NCI-H1694 (cell line): ENCODE results near the gene CAMKK1.
A peak's percentile ranks its signal among the peaks of the same experiment; 100 is the strongest.

Experiments used
- DNase-seq: peaks from one replicate; lab custom pipeline; 2025; lab: John Stamatoyannopoulos, UW

The CAMKK1 gene

DNA sequence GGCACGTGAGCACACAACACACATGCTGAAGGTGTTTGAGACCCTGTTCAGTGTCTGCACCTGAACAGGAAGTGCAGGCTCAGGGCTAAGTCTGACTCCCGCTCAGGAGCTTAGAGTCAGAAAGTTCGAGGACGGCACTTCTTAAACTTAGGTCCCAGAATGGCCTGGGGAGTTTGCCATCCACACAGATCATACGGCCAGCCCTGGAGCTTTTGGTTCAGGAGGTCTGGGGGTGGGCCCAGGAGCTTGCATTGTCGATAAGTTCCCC lies 4.0 kb upstream of the CAMKK1 start:
- DNase-seq, result no peak

DNA sequence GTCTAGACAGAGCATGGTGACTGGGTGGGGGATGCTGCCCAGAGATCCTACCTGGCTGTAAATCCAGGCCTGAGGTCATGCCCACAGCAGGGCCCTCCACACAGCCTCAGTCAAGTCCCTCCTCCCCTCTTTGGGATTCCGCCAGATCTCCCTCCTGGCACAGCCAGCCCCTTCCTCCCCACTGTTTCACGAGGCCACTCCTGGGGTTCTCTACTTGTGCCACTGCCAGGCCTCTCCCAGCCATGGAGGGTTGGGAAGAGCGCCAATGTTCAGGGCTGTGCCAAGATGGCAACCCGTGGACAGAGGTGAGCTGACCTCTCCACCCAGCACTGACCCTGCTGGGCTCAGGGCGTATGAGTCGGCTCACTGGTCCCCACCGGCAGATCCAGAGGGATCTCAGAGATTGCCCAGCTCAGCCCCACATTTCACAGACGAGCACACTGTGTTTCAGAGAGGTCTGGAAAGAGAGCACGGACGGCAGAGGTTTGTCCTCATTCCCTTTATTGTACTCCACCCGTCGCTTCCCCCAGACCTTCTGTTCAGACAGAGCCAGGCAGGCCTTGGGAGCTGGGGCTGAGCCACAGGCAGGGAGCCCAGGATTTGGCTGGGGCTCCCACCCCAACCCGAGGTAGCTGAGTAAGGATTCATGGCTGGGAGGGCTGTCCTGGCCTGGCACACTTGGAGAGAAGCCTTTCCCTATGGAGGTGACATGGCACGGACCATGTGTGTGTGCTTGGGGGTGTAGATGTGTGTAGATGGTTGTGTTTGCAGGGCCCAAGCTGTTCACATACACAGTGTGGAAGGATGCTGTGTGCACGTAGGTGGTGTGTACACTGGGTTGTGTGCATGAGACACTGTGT lies 3.5 kb upstream of the CAMKK1 start:
- DNase-seq, result peak; percentile 26

GRCh38 chr17:3895354-3895753 lies 2.5 kb upstream of the CAMKK1 start:
- no peak for DNase-seq

DNA sequence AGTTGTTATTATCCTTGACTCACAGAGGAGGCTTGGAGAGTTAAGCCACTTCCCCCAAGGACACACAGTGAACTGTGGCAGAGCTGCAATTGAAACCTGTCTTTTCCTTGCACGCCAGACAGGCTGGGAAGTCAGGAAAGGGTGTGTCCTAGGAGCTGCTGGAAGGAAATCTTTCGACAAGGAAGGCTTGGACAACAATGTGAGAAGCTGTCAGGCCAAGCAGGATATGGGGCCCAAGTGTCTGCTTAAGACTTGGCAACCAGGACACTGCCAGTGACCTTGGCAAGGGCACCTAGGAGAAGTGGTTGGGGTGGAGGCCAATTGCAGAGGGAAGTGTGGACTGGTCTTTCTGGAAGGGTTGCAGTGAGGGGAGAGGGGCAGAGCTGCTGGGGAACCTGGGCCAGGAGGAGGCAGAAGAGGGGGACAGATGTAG lies 2.1 kb upstream of the CAMKK1 start:
- no peak for DNase-seq

DNA sequence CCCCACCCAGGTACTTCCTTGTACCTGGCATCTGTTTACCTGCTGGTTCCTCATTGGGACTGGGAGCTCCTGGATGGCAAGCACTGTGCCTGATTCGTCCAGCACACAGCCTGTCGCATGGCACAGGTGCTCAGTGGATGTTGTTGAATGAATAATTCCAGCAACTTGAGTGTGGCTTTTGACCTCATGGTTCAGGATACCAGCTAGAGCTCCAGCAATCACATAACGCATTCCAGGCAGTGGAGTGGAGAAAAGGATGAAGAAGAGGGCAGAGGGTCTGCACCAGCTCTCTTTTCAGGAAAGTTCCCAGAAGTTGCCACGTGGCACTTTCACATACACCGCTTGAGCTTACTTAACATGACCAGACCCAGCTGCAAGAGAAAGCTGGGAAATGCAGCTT lies 1.3 kb upstream of the CAMKK1 start:
- DNase-seq, result no peak

DNA sequence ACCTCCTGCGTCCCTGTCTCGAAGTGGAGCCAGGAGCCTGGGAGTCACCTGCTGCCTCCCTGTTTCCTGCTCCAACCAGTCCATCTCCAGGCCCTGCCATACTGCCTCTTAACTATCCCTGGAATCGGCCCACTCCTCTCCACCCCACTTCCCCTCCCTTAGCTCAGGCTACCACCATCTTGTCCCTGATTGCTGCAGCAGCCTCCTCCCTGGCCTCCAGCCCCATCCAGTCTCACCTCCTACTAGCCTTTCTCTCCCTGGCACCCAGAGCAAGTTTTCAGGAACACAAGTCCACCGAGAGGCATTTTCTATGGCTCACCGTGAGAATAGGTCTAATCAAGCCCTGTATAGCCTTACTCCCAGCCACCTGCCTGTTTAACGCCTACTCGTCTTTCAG lies 865 bp upstream of the CAMKK1 start:
- DNase-seq, result no peak

GRCh38 chr17:3892095-3892998 lies 506 bp downstream of the CAMKK1 start:
- DNase-seq, result no peak

GRCh38 chr17:3891626-3892094 lies 1.2 kb downstream of the CAMKK1 start:
- no peak for DNase-seq

DNA sequence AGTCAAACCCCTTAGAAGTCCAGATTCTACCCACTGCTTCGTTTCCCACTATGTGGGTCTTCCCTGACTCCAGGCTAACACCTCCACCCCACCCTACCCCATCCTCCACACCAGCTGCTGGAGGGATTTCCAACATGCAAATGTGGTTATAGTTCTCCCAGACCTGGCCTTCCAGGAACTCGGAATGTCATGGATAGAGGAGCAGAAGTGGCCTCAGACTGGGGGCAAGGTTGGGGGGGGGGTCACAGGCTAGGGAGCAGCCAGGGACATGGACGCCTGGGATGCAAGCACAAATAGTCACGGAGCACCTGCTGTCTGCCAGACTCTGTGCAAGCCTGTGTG lies 2.0 kb downstream of the CAMKK1 start:
- no peak for DNase-seq

- peak; percentile 75 for DNase-seq
Observed at GRCh38 chr17:3890082-3890877, 2.6 kb downstream of the CAMKK1 start.

DNA sequence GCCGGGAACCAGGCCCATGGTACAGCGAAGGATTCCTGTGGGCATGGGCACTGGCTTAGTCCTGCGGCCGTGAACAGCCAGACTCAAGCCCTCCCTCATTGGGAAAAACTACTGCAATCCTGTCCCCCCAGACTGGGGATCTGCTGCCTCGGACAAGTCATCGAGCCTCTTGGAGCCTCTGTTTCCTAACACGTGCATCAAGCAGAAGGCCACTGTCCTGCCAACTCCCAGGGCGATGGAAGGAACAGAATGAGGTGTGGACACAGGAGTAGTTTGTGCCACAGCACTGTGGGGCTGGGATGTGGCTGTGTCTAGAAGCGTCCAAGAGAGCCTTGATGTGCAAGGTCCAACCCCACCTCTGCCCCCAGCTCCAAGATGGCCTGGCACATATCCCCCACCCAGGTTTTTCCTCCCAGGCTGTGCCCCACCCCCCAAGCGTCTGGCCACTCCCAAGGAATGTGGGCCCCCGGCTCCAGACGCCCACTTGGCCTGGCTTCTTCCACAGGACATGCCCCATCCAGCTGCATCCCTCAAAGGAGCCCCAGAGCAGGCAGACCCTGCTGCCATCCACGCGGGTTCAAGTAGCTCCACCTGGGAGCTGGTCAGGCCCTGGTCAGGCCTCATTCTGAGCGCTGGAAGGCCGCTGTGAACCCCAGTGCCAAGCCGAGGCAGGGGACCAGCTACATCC lies 3.4 kb downstream of the CAMKK1 start:
- DNase-seq, result no peak

GRCh38 chr17:3888343-3889171 lies 4.3 kb downstream of the CAMKK1 start:
- DNase-seq, result peak; percentile 85

DNA sequence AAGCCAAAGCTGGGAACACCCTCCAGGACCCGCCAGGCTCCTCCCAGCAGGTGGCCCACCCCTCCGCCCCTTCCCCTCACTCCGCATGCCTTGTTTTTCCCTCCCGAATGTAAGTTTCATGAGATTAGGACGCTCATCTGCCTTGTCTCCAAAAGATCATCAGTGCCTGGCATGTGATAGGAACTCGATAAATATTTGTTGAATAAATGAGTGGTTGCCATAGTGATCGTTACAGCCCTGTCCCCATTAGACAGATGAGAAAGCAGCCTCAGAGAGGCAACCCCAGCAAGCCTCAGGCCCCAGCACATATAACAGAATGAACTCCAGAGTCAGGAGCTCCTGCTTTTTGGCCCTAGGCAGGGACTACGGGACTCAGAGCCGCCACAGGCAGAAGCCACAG lies 5.0 kb downstream of the CAMKK1 start:
- DNase-seq, result peak; percentile 30

GRCh38 chr17:3887394-3887793 lies 5.5 kb downstream of the CAMKK1 start:
- DNase-seq, result no peak

DNA sequence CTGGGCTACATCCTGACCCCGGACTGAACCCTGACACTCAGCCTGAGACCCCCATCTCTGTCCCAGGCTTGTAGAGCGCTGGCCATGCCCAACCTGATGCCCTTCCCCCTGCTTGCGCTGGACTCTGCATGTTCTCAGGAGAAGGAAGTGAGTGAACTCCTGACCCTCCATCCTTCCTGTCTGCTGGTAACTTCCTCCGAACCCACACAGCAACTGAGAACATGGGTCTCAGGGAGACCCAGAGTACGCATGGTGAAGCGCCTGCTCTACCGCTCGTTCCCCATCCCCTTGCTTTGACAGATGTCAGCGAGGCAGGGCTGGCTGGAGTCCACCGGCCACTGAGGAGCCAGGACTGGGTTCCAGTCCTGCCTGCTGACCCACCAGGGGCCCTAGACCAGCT lies 6.1 kb downstream of the CAMKK1 start:
- no peak for DNase-seq

DNA sequence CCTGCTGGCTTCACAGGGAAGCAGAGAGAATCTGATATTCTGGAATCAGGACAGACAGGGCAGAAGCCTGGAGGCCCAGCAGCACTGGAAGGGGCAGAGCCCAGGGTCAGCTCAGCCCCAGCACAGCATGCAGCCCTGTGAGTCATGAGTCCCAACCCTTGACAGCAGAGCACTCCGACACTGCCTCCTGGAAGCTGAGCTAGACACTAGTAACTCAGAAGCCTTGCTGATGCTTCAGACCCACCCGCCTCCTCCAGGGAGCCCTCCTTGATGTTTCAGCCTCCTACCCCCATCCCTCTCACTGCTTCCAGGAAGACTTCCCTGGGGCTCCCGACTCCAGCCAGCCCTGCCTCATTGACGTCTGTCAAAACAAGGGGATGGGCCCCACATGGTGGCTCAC lies 6.9 kb downstream of the CAMKK1 start:
- DNase-seq, result no peak

DNA sequence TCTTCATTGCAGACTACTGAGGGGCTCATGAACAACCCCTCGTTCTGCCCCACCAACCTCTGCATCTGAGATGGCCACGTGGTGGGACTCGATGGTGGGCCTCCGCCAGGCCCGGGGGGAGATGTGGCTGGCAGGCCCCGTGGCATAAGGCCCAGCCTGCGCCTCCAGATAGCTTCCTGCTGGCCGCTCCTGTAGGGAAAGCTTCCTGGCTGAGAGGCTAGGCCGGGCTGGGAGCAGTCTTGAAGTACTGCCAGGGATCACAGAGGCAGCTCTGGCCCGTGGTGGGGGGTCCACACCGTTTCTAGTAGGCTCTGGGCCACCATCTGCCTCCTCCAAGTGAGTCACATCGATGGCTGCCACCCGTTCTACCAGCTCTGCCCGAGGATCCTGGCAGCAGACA lies 7.6 kb downstream of the CAMKK1 start:
- DNase-seq, result no peak

GRCh38 chr17:3884188-3884587 lies 8.7 kb downstream of the CAMKK1 start:
- no peak for DNase-seq

DNA sequence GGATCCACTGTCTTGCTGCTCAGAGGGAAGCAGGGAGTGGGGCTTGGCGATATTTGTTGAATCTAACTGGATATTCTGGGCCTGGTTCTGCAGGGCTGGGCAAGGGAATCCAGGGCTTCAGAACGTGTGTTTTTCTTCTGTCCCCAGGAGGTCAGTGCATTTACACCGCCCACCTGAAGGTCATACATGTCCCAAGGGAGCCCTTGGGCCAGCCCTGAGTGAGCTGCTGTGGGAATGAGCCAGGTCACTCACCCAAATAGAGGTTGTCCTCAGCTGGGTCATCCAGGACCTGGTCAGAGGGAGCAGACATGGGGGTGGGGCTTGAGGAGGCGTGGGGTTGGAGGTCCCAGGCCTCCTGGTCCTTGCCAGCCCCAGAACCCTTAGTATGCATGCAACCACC lies 10.6 kb downstream of the CAMKK1 start:
- no peak for DNase-seq

- no peak for DNase-seq
Observed at GRCh38 chr17:3880983-3881382, 11.9 kb downstream of the CAMKK1 start.
